ENCODE results near the gene COPS7B. TPM values are rescaled to one million over a fixed set of nuclear protein-coding genes. Genes with fewer than 3 reads are reported as not detected.

COPS7B gene
- total and polyA plus RNA-seq, 10 of the 15 experiments (the other 5 are each of a cell fraction or from before 2014, with no cell fraction given), result 6.3 to 58.8 (median 40.4) TPM

GRCh38 chr2:231780909-231781797 is 5.1 kb upstream of the COPS7B start, which contains the start of gene PDE6D (continued):
- TF ChIP-seq IKZF1 (conservative IDR thresholded peaks at IDR 0.05) (peak; percentile 98), ZNF217 (IDR thresholded peaks at IDR 0.05) (no peak), CBFB (IDR thresholded peaks at IDR 0.05; ENCODE audit: low read depth) (peak; percentile 78; the same call in 1 of the 2 replicates), WRNIP1 (IDR thresholded peaks at IDR 0.05; ENCODE audit: borderline replicate concordance, low read depth, low read length) (no peak; the same call in 1 of the 2 replicates), NR2C1 (IDR thresholded peaks at IDR 0.05) (peak; percentile 35; the same call in 1 of the 2 replicates), PKNOX1 (IDR thresholded peaks at IDR 0.05) (peak; percentile 99), GATAD2B (conservative IDR thresholded peaks at IDR 0.05; ENCODE audit: low read depth) (peak; percentile 43; the same call in 1 of the 2 replicates), TARDBP (IDR thresholded peaks at IDR 0.05; ENCODE audit: borderline replicate concordance) (peak; percentile 92), CUX1 (IDR thresholded peaks at IDR 0.05; ENCODE audit: insufficient replicate concordance, low read depth, low read length) (no peak), ATF3 (IDR thresholded peaks at IDR 0.05; ENCODE audit: borderline replicate concordance, extremely low read depth, low read depth, low read length) (0 out of 2 replicates have a peak, but pooled peaks have one; percentile 4), TAF1 (IDR thresholded peaks at IDR 0.05; ENCODE audit: borderline replicate concordance, low read depth, low read length) (peak; percentile 57; the same call in 1 of the 2 replicates), BRCA1 (IDR thresholded peaks at IDR 0.05; ENCODE audit: low read depth, low read length) (no peak), POLR2AphosphoS2 (IDR thresholded peaks at IDR 0.05; ENCODE audit: low read depth, low read length) (0 out of 2 replicates have a peak, but pooled peaks have one; percentile 53), SP1 (IDR thresholded peaks at IDR 0.05; ENCODE audit: low read depth, low read length) (peak; percentile 99), MTA3 (IDR thresholded peaks at IDR 0.05; ENCODE audit: borderline replicate concordance, low read length) (no peak), POLR2AphosphoS5 (IDR thresholded peaks at IDR 0.05; ENCODE audit: low read length) (peak; percentile 80), PAX5 (IDR thresholded peaks at IDR 0.05; ENCODE audit: borderline replicate concordance, low read depth, low read length) (0 out of 2 replicates have a peak, but pooled peaks have one; percentile 21), TBL1XR1 (IDR thresholded peaks at IDR 0.05; ENCODE audit: low read depth, low read length) (no peak), IKZF2 (IDR thresholded peaks at IDR 0.05) (peak; percentile 77), MXI1 (IDR thresholded peaks at IDR 0.05; ENCODE audit: low read depth, low read length) (peak; percentile 53), HDGF (IDR thresholded peaks at IDR 0.05) (peak; percentile 40; the same call in 1 of the 2 replicates), PAX8 (IDR thresholded peaks at IDR 0.05) (no peak), SREBF1 (IDR thresholded peaks at IDR 0.05; ENCODE audit: low read length) (peak; percentile 94), ZNF622 (IDR thresholded peaks at IDR 0.05) (no peak)

All from GM12878 (cell line).